Measurements from ENCODE around the gene BCAS3. TPM values are rescaled to one million over a fixed set of nuclear protein-coding genes. Genes with fewer than 3 reads are reported as not detected.

Gene BCAS3
- total and polyA plus RNA-seq, 2 donors (not counting 1 experiment from before 2014, with no cell fraction given), result 13.9 to 73.4 TPM

- no peaks in the 10 kb centered on the region for H3K9me3 ChIP-seq (ENCODE audit: control extremely low read depth in 1 of 3, control insufficient read depth in 2 of 3, insufficient read depth in 1 of 3, low read length in 2 of 3)
- H3K36me3 ChIP-seq (replicated peaks in 1 of 2; ENCODE audit: control extremely low read depth in 1 of 2, control insufficient read depth in 1 of 2, extremely low read depth in 1 of 2, insufficient read depth in 2 of 2, low read length in 1 of 2), result no peaks in the 10 kb centered on the region
- H3K27ac ChIP-seq (ENCODE audit: low read length in 2 of 2), result no peak overlapping the region
- intact Hi-C loops (cut with micrococcal nuclease), result no loop called here
- Mint-ChIP-seq H3K27me3 (no peaks in the 10 kb centered on the region), H3K4me1 (peaks cover 9% of the 10 kb centered on the region), H3K27ac (no peak overlapping the region), H3K9me3 (ENCODE audit: insufficient read depth) (no peaks in the 10 kb centered on the region), H3K4me3 (no peak overlapping the region)
- H3K4me1 ChIP-seq (ENCODE audit: control insufficient read depth in 2 of 2, insufficient read depth in 2 of 2, low read length in 2 of 2), result no peaks in the 10 kb centered on the region
- no peak overlapping the region for H3K9ac ChIP-seq (ENCODE audit: low read length)
- H4K20me1 ChIP-seq (ENCODE audit: control insufficient read depth, insufficient read depth, low read length, poor library complexity, severe bottlenecking), result no peaks in the 10 kb centered on the region
- TF ChIP-seq CTCF (IDR thresholded peaks at IDR 0.05) (no peak), EZH2 (IDR thresholded peaks at IDR 0.05; ENCODE audit: borderline replicate concordance, insufficient read depth, low read depth, low read length, poor library complexity, severe bottlenecking) (no peak)
- H3K4me2 ChIP-seq (replicated peaks; ENCODE audit: low read depth, low read length, poor library complexity, severe bottlenecking), result no peak overlapping the region
- ATAC-seq (ENCODE audit: low read depth) (no peak), DNase-seq (no peak)
- CTCF ChIA-PET, result no interaction called here
- no peak overlapping the region for H3K4me3 ChIP-seq (ENCODE audit: control extremely low read depth in 1 of 5, extremely low read depth in 1 of 5, insufficient read depth in 1 of 5, low read depth in 2 of 5, low read length in 4 of 5)
- WGBS (ENCODE audit: insufficient coverage), result no CpG with 5 or more reads among the region's 3 CpGs
- POLR2A ChIA-PET, result no interaction called here
- no peaks in the 10 kb centered on the region for H3K27me3 ChIP-seq (replicated peaks in 1 of 4; ENCODE audit: control extremely low read depth in 1 of 4, control insufficient read depth in 3 of 4, insufficient read depth in 4 of 4, low read length in 3 of 4)
- H3K79me2 ChIP-seq (ENCODE audit: control insufficient read depth, insufficient read depth, low read length), result no peaks in the 10 kb centered on the region
- H2AFZ ChIP-seq (ENCODE audit: insufficient read depth, low read depth, low read length, poor library complexity, severe bottlenecking), result no peak overlapping the region
These were observed 480.7 kb downstream of the BCAS3 start for GRCh38 chr17:61158376-61158775.

- ChIA-PET POLR2A (no interaction called here), CTCF (no interaction called here)
- intact Hi-C loops (cut with micrococcal nuclease), result no loop called here
- Histone ChIP-seq H3K36me3 (replicated peaks in 1 of 2; ENCODE audit: control extremely low read depth in 1 of 2, control insufficient read depth in 1 of 2, extremely low read depth in 1 of 2, insufficient read depth in 2 of 2, low read length in 1 of 2) (no peaks in the 10 kb centered on the region), H3K4me2 (replicated peaks; ENCODE audit: low read depth, low read length, poor library complexity, severe bottlenecking) (no peak overlapping the region), H3K4me3 (ENCODE audit: control extremely low read depth in 1 of 5, extremely low read depth in 1 of 5, insufficient read depth in 1 of 5, low read depth in 2 of 5, low read length in 4 of 5) (no peak overlapping the region), H3K9ac (ENCODE audit: low read length) (no peak overlapping the region), H3K4me1 (ENCODE audit: control insufficient read depth in 2 of 2, insufficient read depth in 2 of 2, low read length in 2 of 2) (no peaks in the 10 kb centered on the region), H3K9me3 (ENCODE audit: control extremely low read depth in 1 of 3, control insufficient read depth in 2 of 3, insufficient read depth in 1 of 3, low read length in 2 of 3) (peaks cover 0 to 2% (median under 1%) of the 10 kb centered on the region in 3 donors), H3K27ac (ENCODE audit: low read length in 2 of 2) (no peak overlapping the region), H3K79me2 (ENCODE audit: control insufficient read depth, insufficient read depth, low read length) (no peaks in the 10 kb centered on the region), H4K20me1 (ENCODE audit: control insufficient read depth, insufficient read depth, low read length, poor library complexity, severe bottlenecking) (no peaks in the 10 kb centered on the region), H2AFZ (ENCODE audit: insufficient read depth, low read depth, low read length, poor library complexity, severe bottlenecking) (no peak overlapping the region), H3K27me3 (replicated peaks in 1 of 4; ENCODE audit: control extremely low read depth in 1 of 4, control insufficient read depth in 3 of 4, insufficient read depth in 4 of 4, low read length in 3 of 4) (no peaks in the 10 kb centered on the region)
- DNase-seq (no peak), ATAC-seq (ENCODE audit: low read depth) (no peak)
- Mint-ChIP-seq H3K9me3 (ENCODE audit: insufficient read depth) (peaks cover 1% of the 10 kb centered on the region), H3K4me1 (peaks cover 9% of the 10 kb centered on the region), H3K4me3 (no peak overlapping the region), H3K27ac (no peak overlapping the region), H3K27me3 (no peaks in the 10 kb centered on the region)
- TF ChIP-seq EZH2 (IDR thresholded peaks at IDR 0.05; ENCODE audit: borderline replicate concordance, insufficient read depth, low read depth, low read length, poor library complexity, severe bottlenecking), result no peak
- no CpG with 5 or more reads among the region's 1 CpG for WGBS (ENCODE audit: insufficient coverage)
These were observed 481.7 kb downstream of the BCAS3 start for GRCh38 chr17:61159221-61159814.
